T-cell (primary cell): ENCODE data around the gene SEPTIN2. TPM values are rescaled to one million over a fixed set of nuclear protein-coding genes. Genes with fewer than 3 reads are reported as not detected.

Experiments used
- ATAC-seq, 4 experiments: fragments of 200-7000 bp in 3 of 4; fragments of 150-1000 bp in 1 of 4; cut with Tn5 transposase; replicated peaks in 1 of 4; 1 replicate in 3 of 4; 2 replicates in 1 of 4; pipeline ENCODE4 v1.10.0; 2021; ENCODE audit warnings: moderate library complexity in 3 of 4, mild to moderate bottlenecking in 2 of 4, moderate number of reproducible peaks in 1 of 4
- CTCF ChIA-PET, 2 donors: fragments of 300-600 bp; sonication (Branson Sonifier 250); formaldehyde crosslinking; loops; one replicate each; lab custom pipeline; 2022; ENCODE audit warnings: antibody characterized with exemption in 2 of 2; lab: Charles Lee
- POLR2A ChIA-PET, 2 donors: fragments of 300-600 bp; sonication (Branson Sonifier 250); formaldehyde crosslinking; loops; one replicate each; lab custom pipeline; 2022; ENCODE audit warnings: antibody characterized with exemption in 2 of 2; lab: Charles Lee
- DNase-seq, 35 experiments: peaks; one replicate each; pipeline versions ENCODE4 v3.0.0 to v3.0.0-alpha.2; 2013 to 2023
- H3K27ac ChIP-seq: one replicate; pipeline ENCODE4 v1.5.1; 2013; ENCODE audit warnings: low read length
- H3K27me3 ChIP-seq, 2 experiments: replicated peaks in 1 of 2; 1 replicate in 1 of 2; 2 replicates in 1 of 2; pipeline versions ENCODE4 v1.6.1 to v1.7.0; 2013; ENCODE audit warnings: low read length in 1 of 2, mixed read lengths in 1 of 2; ENCODE audit not compliant: control insufficient read depth in 2 of 2, insufficient read depth in 2 of 2; ENCODE audit errors: extremely low read depth in 1 of 2
- H3K36me3 ChIP-seq, 2 donors: 1 replicate in 1 of 2; 2 replicates in 1 of 2; pipeline versions ENCODE4 v1.6.1 to v1.7.0; 2013; ENCODE audit warnings: low read length in 1 of 2; ENCODE audit not compliant: control insufficient read depth in 2 of 2, insufficient read depth in 1 of 2; ENCODE audit errors: extremely low read depth in 1 of 2
- H3K4me1 ChIP-seq, 2 experiments: 1 replicate in 1 of 2; 2 replicates in 1 of 2; pipeline versions ENCODE4 v1.6.1 to v1.7.0; 2013; ENCODE audit warnings: low read length in 2 of 2, mixed read lengths in 1 of 2; ENCODE audit not compliant: insufficient read depth in 2 of 2, control insufficient read depth in 1 of 2; ENCODE audit errors: extremely low read depth in 1 of 2
- H3K4me3 ChIP-seq, 2 donors: 1 replicate in 1 of 2; 2 replicates in 1 of 2; pipeline versions ENCODE4 v1.5.1 to v1.7.0; 2013; ENCODE audit warnings: mild to moderate bottlenecking in 2 of 2, low read length in 1 of 2, moderate library complexity in 1 of 2; ENCODE audit not compliant: control insufficient read depth in 1 of 2; ENCODE audit errors: extremely low read depth in 1 of 2
- H3K9me3 ChIP-seq: 2 replicates; pipeline ENCODE4 v1.7.0; 2013
- H3K27ac Mint-ChIP-seq, 2 donors: one replicate each; pipeline ENCODE4 v1.8.0; 2020 to 2021; ENCODE audit warnings: mild to moderate bottlenecking in 2 of 2, mixed read lengths in 2 of 2
- H3K27me3 Mint-ChIP-seq, 2 donors: one replicate each; pipeline ENCODE4 v1.8.0; 2021 to 2022; ENCODE audit warnings: mixed read lengths in 2 of 2
- H3K36me3 Mint-ChIP-seq: one replicate; pipeline ENCODE4 v1.8.0; 2021; ENCODE audit warnings: mixed read lengths
- H3K4me1 Mint-ChIP-seq, 3 donors: one replicate each; pipeline ENCODE4 v1.8.0; 2020 to 2022; ENCODE audit warnings: mixed read lengths in 3 of 3, mild to moderate bottlenecking in 1 of 3
- H3K4me3 Mint-ChIP-seq, 3 donors: one replicate each; pipeline ENCODE4 v1.8.0; 2020 to 2022; ENCODE audit warnings: mild to moderate bottlenecking in 3 of 3, mixed read lengths in 3 of 3, moderate library complexity in 3 of 3
- H3K9me3 Mint-ChIP-seq, 3 donors: one replicate each; pipeline ENCODE4 v1.8.0; 2020 to 2022; ENCODE audit warnings: mixed read lengths in 3 of 3
- WGBS: methylation state at CpG from one replicate; pipeline ENCODE4 v1.1.5; 2013; ENCODE audit warnings: missing lambda C conversion rate; ENCODE audit not compliant: insufficient coverage; 5-methylcytosine and 5-hydroxymethylcytosine counted together
- total RNA-seq, 35 experiments: library from RNA in 6 of 35; stranded (reverse) in 6 of 35; fragments of 120-200 nt in 1 of 35; gene quantifications; one replicate each; pipeline versions ENCODE4 v1.2.1 to v1.2.4 and lab custom pipeline; 2013 to 2026

Gene SEPTIN2
- total RNA-seq (100 to 1,000 TPM; 182 to 209 (median 189) TPM), total RNA-seq (lab: John Stamatoyannopoulos, UW) (144 to 376 (median 217) reads per million in 29 experiments)
- total RNA-seq (2013), result 248 TPM

- Histone ChIP-seq H3K4me3 (peak within 1 kb of the TSS; percentile 81 to 95), H3K9me3 (no peaks in the 10 kb centered on the region), H3K4me1 (peaks cover 45 to 50% of the 10 kb centered on the region in 2 experiments), H3K27ac (peak within 1 kb of the TSS; percentile 96), H3K27me3 (no peaks in the 10 kb centered on the region), H3K36me3 (peaks cover 0 to 3% of the 10 kb centered on the region in 2 donors)
- POLR2A ChIA-PET, result no interaction called here
- DNase-seq (peak in 30 of 35 experiments; percentile 57 to 89 (median 74)), ATAC-seq (peak; percentile 39 to 50 (median 43))
- Mint-ChIP-seq H3K9me3 (no peaks in the 10 kb centered on the region), H3K27ac (peak within 1 kb of the TSS; percentile 99), H3K36me3 (peaks cover 13% of the 10 kb centered on the region), H3K4me1 (peaks cover 74 to 80% (median 75%) of the 10 kb centered on the region in 3 donors), H3K27me3 (no peaks in the 10 kb centered on the region), H3K4me3 (peak within 1 kb of the TSS; percentile 94 to 99 (median 99))
- CTCF ChIA-PET, result no interaction called here
- WGBS, result under 1% methylated on average over 59 of the region's 75 CpGs
These were observed at the start of gene SEPTIN2 for GRCh38 chr2:241315879-241316631. Gene SEPTIN2, plus strand, starts transcription at chr2:241315925. Its CDS starts 8,308 bp downstream, at chr2:241324233.

DNA sequence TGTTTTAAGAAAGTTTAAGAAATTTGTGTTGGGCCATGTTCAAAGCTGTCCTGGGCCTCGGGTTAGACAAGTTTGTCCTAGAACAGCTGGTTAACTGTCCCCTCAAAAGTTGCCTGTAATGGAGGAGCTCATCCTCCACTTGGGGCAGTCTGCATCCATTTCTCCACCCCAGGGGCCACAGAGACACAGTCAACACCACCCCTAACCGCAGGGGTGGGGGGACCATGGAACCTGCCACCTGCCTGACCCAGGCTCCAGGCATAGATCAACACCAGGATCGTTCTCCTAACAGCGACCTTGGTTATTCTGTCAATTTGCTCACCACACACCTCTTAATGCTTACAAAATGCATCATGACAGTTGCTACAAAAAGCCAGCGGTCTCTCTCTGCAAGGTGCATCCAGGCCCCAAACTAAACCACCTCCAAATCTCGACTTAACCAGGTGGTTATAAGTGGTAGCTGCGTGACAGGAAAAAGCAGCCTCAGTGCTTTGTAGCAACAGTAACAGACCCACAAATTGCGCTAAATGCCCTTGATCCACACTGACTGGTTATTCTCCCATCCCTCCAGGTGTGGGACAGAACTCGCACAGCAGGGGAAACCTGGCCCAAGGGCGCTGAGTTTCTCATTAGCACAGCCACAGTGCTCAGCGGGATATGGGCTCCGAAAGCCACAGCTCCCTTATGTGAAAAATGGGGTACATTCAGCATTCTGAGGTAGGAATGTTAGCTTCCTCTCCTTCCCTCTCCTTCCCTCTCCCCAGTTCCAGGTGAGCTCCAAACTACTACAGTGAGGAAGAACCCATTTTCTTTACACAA, 48.3 kb upstream of the SEPTIN2 start:
- peaks cover 33% of the 10 kb centered on the region for H3K36me3 Mint-ChIP-seq

GRCh38 chr2:241268306-241268705, 47.4 kb upstream of the SEPTIN2 start:
- no peaks in the 10 kb centered on the region for H3K9me3 Mint-ChIP-seq
- ChIA-PET CTCF (interaction anchor here in 1 of 2 donors (0.5 kb wide), 1 partner anchor 38 kb away, joined by 3 read pairs; no protein-coding TSS in a partner anchor), POLR2A (interaction anchor here in 1 of 2 donors (0.6 kb wide), 1 partner anchor 394 kb away, joined by 3 read pairs; no protein-coding TSS in a partner anchor)
- 89% methylated on average over 3 of the region's 7 CpGs for WGBS
- no peak overlapping the region for H3K4me3 Mint-ChIP-seq
- Histone ChIP-seq H3K36me3 (peaks cover under 1 to 39% of the 10 kb centered on the region in 2 donors), H3K4me3 (no peak overlapping the region), H3K4me1 (peaks cover 5 to 21% of the 10 kb centered on the region in 2 experiments), H3K9me3 (no peaks in the 10 kb centered on the region), H3K27me3 (no peaks in the 10 kb centered on the region), H3K27ac (no peak overlapping the region)
- DNase-seq (no peak), ATAC-seq (no peak)
- peak overlapping the region; percentile 11 to 75 for H3K27ac Mint-ChIP-seq
- no peaks in the 10 kb centered on the region for H3K27me3 Mint-ChIP-seq
- peaks cover 34 to 41% (median 38%) of the 10 kb centered on the region in 3 donors for H3K4me1 Mint-ChIP-seq
- peaks cover 24% of the 10 kb centered on the region for H3K36me3 Mint-ChIP-seq

More for the DNA sequence above, 48.3 kb upstream of the SEPTIN2 start:
- H3K4me3 Mint-ChIP-seq, result no peak overlapping the region
- ATAC-seq, result no peak
- Histone ChIP-seq H3K27ac (no peak overlapping the region), H3K4me3 (no peak overlapping the region), H3K9me3 (no peaks in the 10 kb centered on the region), H3K4me1 (peaks cover 3 to 16% of the 10 kb centered on the region in 2 experiments), H3K27me3 (no peaks in the 10 kb centered on the region), H3K36me3 (peaks cover 9 to 47% of the 10 kb centered on the region in 2 donors)
- no peak for DNase-seq
- WGBS, result 77% methylated on average over 5 of the region's 12 CpGs
- peak overlapping the region in 1 of 2 donors; percentile 28 for H3K27ac Mint-ChIP-seq
- no peaks in the 10 kb centered on the region for H3K27me3 Mint-ChIP-seq
- ChIA-PET POLR2A (interaction anchor here in 1 of 2 donors (0.6 kb wide), 1 partner anchor 323 kb away, joined by 4 read pairs; no protein-coding TSS in a partner anchor), CTCF (interaction anchor here in 1 of 2 donors (0.6 kb wide), 1 partner anchor 525 kb away, joined by 4 read pairs; no protein-coding TSS in a partner anchor)
- no peaks in the 10 kb centered on the region for H3K9me3 Mint-ChIP-seq
- H3K4me1 Mint-ChIP-seq, result peaks cover 33 to 36% (median 35%) of the 10 kb centered on the region in 3 donors

GRCh38 chr2:241268716-241269445, 46.8 kb upstream of the SEPTIN2 start:
- no peaks in the 10 kb centered on the region for H3K27me3 ChIP-seq
- Mint-ChIP-seq H3K36me3 (peaks cover 20% of the 10 kb centered on the region), H3K4me3 (no peak overlapping the region), H3K9me3 (no peaks in the 10 kb centered on the region), H3K27me3 (no peaks in the 10 kb centered on the region), H3K4me1 (peaks cover 39 to 46% (median 44%) of the 10 kb centered on the region in 3 donors), H3K27ac (peak overlapping the region in 1 of 2 donors; percentile 11)
- DNase-seq (no peak), ATAC-seq (no peak)
- H3K27ac ChIP-seq, result no peak overlapping the region
- WGBS, result 95% methylated on average over 9 of the region's 14 CpGs
- ChIA-PET POLR2A (interaction anchor here in 1 of 2 donors (0.6 kb wide), 1 partner anchor 393 kb away, joined by 3 read pairs; no protein-coding TSS in a partner anchor), CTCF (interaction anchor here (0.5 to 0.6 kb wide), 2 partner anchors 38 to 481 kb away, joined by 3 read pairs; no protein-coding TSS in a partner anchor)
- H3K4me3 ChIP-seq, result no peak overlapping the region
- H3K36me3 ChIP-seq, result peaks cover 0 to 33% of the 10 kb centered on the region in 2 donors
- H3K4me1 ChIP-seq, result peaks cover 5 to 26% of the 10 kb centered on the region in 2 experiments
- no peaks in the 10 kb centered on the region for H3K9me3 ChIP-seq

GRCh38 chr2:241269707-241270520, 45.8 kb upstream of the SEPTIN2 start:
- POLR2A ChIA-PET, result no interaction called here
- Histone ChIP-seq H3K27ac (no peak overlapping the region), H3K27me3 (no peaks in the 10 kb centered on the region), H3K4me1 (peaks cover 7 to 26% of the 10 kb centered on the region in 2 experiments), H3K9me3 (no peaks in the 10 kb centered on the region), H3K4me3 (no peak overlapping the region), H3K36me3 (peaks cover 0 to 26% of the 10 kb centered on the region in 2 donors)
- Mint-ChIP-seq H3K4me3 (peak overlapping the region in 1 of 3 donors; percentile 93), H3K36me3 (peaks cover 16% of the 10 kb centered on the region), H3K9me3 (no peaks in the 10 kb centered on the region), H3K27ac (no peak overlapping the region), H3K27me3 (no peaks in the 10 kb centered on the region), H3K4me1 (peaks cover 49 to 52% (median 52%) of the 10 kb centered on the region in 3 donors)
- CTCF ChIA-PET, result no interaction called here
- no peak for ATAC-seq
- no peak for DNase-seq
- 98% methylated on average over 13 of the region's 15 CpGs for WGBS
